ENCODE data around the gene C2CD5.

The C2CD5 gene

GRCh38 chr12:22544038-22544979, at the start of gene C2CD5:
TSS of gene C2CD5 (minus strand) at chr12:22544542. CDS start at chr12:22544150, 392 bp downstream.
- CTCF ChIA-PET: no interaction called here
- peak within 1 kb of the TSS; percentile 83 for H3K27ac ChIP-seq
- POLR2A ChIA-PET (ENCODE audit: low non-redundant PET): interaction anchor here (0.6 to 0.7 kb wide), 4 partner anchors 25 to 73 kb away, joined by 3 to 4 read pairs (median 3); no protein-coding TSS in a partner anchor
- peak; percentile 85 for DNase-seq (ENCODE audit: low spot score)
- TF ChIP-seq CTCF (conservative IDR thresholded peaks at IDR 0.05; ENCODE audit: low read depth): peak; percentile 13; the same call in 1 of the 2 replicates

- POLR2A ChIA-PET (ENCODE audit: low non-redundant PET): no interaction called here
Observed at GRCh38 chr12:22593864-22594263, 49.5 kb upstream of the C2CD5 start.

GRCh38 chr12:22588817-22589216, 44.5 kb upstream of the C2CD5 start:
- TF ChIP-seq CTCF (conservative IDR thresholded peaks at IDR 0.05; ENCODE audit: low read depth): no peak
- POLR2A ChIA-PET (ENCODE audit: low non-redundant PET): no interaction called here
- CTCF ChIA-PET: interaction anchor here (0.8 kb wide), 1 partner anchor 426 kb away, joined by 3 read pairs; no protein-coding TSS in a partner anchor
- DNase-seq (ENCODE audit: low spot score): no peak
- no peak overlapping the region for H3K27ac ChIP-seq

More at GRCh38 chr12:22593864-22594263, 49.5 kb upstream of the C2CD5 start:
- CTCF ChIA-PET: no interaction called here
- H3K27ac ChIP-seq: no peak overlapping the region
- TF ChIP-seq CTCF (conservative IDR thresholded peaks at IDR 0.05; ENCODE audit: low read depth): no peak
- no peak for DNase-seq (ENCODE audit: low spot score)

GRCh38 chr12:22578328-22578727, 34.0 kb upstream of the C2CD5 start:
- TF ChIP-seq CTCF (conservative IDR thresholded peaks at IDR 0.05; ENCODE audit: low read depth): no peak
- POLR2A ChIA-PET (ENCODE audit: low non-redundant PET): no interaction called here
- no peak overlapping the region for H3K27ac ChIP-seq
- CTCF ChIA-PET: no interaction called here
- DNase-seq (ENCODE audit: low spot score): no peak

- ChIA-PET POLR2A (ENCODE audit: low non-redundant PET) (no interaction called here), CTCF (no interaction called here)
Observed at GRCh38 chr12:22577667-22578066, 33.3 kb upstream of the C2CD5 start.

GRCh38 chr12:22576473-22576872, 32.1 kb upstream of the C2CD5 start:
- ChIA-PET POLR2A (ENCODE audit: low non-redundant PET) (no interaction called here), CTCF (interaction anchor here (0.7 kb wide), 1 partner anchor 25 kb away, joined by 3 read pairs; no protein-coding TSS in a partner anchor)
- no peak overlapping the region for H3K27ac ChIP-seq
- TF ChIP-seq CTCF (conservative IDR thresholded peaks at IDR 0.05; ENCODE audit: low read depth): no peak
- no peak for DNase-seq (ENCODE audit: low spot score)

More at GRCh38 chr12:22577667-22578066, 33.3 kb upstream of the C2CD5 start:
- no peak overlapping the region for H3K27ac ChIP-seq
- no peak for TF ChIP-seq CTCF (conservative IDR thresholded peaks at IDR 0.05; ENCODE audit: low read depth)
- DNase-seq (ENCODE audit: low spot score): peak; percentile 23

Data from RWPE1 (cell line).